Endodermal cell (in vitro differentiated cells): ENCODE results near the gene HLX. TPM values are rescaled to one million over a fixed set of nuclear protein-coding genes. Genes with fewer than 3 reads are reported as not detected.

Source experiments
- DNase-seq: peaks from one replicate; pipeline ENCODE4 v3.0.0-alpha.2; 2017
- H3K27ac ChIP-seq: 2 replicates; pipeline ENCODE4 v1.5.1; 2013; ENCODE audit warnings: mild to moderate bottlenecking, low read depth, low read length, moderate library complexity
- H3K27me3 ChIP-seq: 2 replicates; pipeline ENCODE4 v1.6.1; 2013; ENCODE audit warnings: mild to moderate bottlenecking, low read length, moderate library complexity; ENCODE audit not compliant: insufficient read depth, control insufficient read depth, poor library complexity, severe bottlenecking
- H3K36me3 ChIP-seq: 2 replicates; pipeline ENCODE4 v1.7.0; 2013; ENCODE audit warnings: mild to moderate bottlenecking, low read length, moderate library complexity; ENCODE audit not compliant: control insufficient read depth, insufficient read depth
- H3K4me1 ChIP-seq: one replicate; pipeline ENCODE4 v1.7.0; 2013; ENCODE audit warnings: low read length; ENCODE audit not compliant: control insufficient read depth, insufficient read depth
- H3K4me3 ChIP-seq: 2 replicates; pipeline ENCODE4 v1.5.1; 2013; ENCODE audit warnings: mild to moderate bottlenecking, low read length, moderate library complexity
- H3K9ac ChIP-seq: 2 replicates; pipeline ENCODE4 v1.6.1; 2013; ENCODE audit warnings: mild to moderate bottlenecking, low read length, moderate library complexity; ENCODE audit not compliant: poor library complexity, severe bottlenecking; ENCODE audit errors: extremely low read depth
- H3K9me3 ChIP-seq: 2 replicates; pipeline ENCODE4 v1.6.1; 2013; ENCODE audit warnings: mild to moderate bottlenecking, low read length, moderate library complexity; ENCODE audit not compliant: control insufficient read depth
- H3K27ac Mint-ChIP-seq: 2 replicates; pipeline ENCODE4 v1.8.0; 2020; ENCODE audit warnings: mixed read lengths
- H3K27me3 Mint-ChIP-seq: 2 replicates; pipeline ENCODE4 v1.8.0; 2021; ENCODE audit warnings: mild to moderate bottlenecking, mixed read lengths; ENCODE audit not compliant: insufficient read depth
- H3K36me3 Mint-ChIP-seq: 2 replicates; pipeline ENCODE4 v1.8.0; 2020; ENCODE audit warnings: low read depth, mixed read lengths
- H3K4me1 Mint-ChIP-seq: 2 replicates; pipeline ENCODE4 v1.8.0; 2020; ENCODE audit warnings: mixed read lengths
- H3K4me3 Mint-ChIP-seq: 2 replicates; pipeline ENCODE4 v1.8.0; 2020; ENCODE audit warnings: mild to moderate bottlenecking, moderate library complexity, mixed read lengths
- H3K9me3 Mint-ChIP-seq: 2 replicates; pipeline ENCODE4 v1.8.0; 2020; ENCODE audit warnings: mild to moderate bottlenecking, mixed read lengths
- CTCF ChIP-seq: fragments of 200-600 bp; sonication (generic); conservative IDR thresholded peaks from 2 replicates; pipeline ENCODE4 v1.5.0; 2021; ENCODE audit warnings: antibody characterized with exemption, mild to moderate bottlenecking
- WGBS, 2 experiments: methylation state at CpG; one replicate each; pipeline versions ENCODE4 v1.1.5 to v1.1.7; 2013; ENCODE audit warnings: missing lambda C conversion rate in 2 of 2, mixed read lengths in 1 of 2; ENCODE audit not compliant: insufficient coverage in 1 of 2, insufficient read length in 1 of 2; 5-methylcytosine and 5-hydroxymethylcytosine counted together
- total RNA-seq, 2 donors: library from RNA; stranded (reverse); fragmentation: NEBNext Ultra II Directional in 1 of 2; extraction: Animal tissue kit (Norgen Biotek cat#: 25700) in 1 of 2; gene quantifications; 2 replicates in 1 of 2; 3 replicates in 1 of 2; pipeline ENCODE4 v1.2.1, GENCODE V29; 2021

Gene HLX
- total RNA-seq, 2 donors from 2014 or later, result 2.9 to 5.0 TPM

- no peak overlapping the region for H3K27ac Mint-ChIP-seq
- H3K36me3 Mint-ChIP-seq, result no peaks in the 10 kb centered on the region
- Histone ChIP-seq H3K4me1 (peaks cover 3% of the 10 kb centered on the region), H3K4me3 (no peak overlapping the region), H3K9me3 (no peaks in the 10 kb centered on the region), H3K27ac (no peak overlapping the region), H3K36me3 (no peaks in the 10 kb centered on the region), H3K27me3 (peaks cover 59% of the 10 kb centered on the region), H3K9ac (no peak overlapping the region)
- H3K4me1 Mint-ChIP-seq, result peaks cover 7% of the 10 kb centered on the region
- DNase-seq, result no peak
- TF ChIP-seq CTCF, result no peak
- H3K9me3 Mint-ChIP-seq, result peaks cover 3% of the 10 kb centered on the region
- 89 to 90% methylated on average over 3 of the region's 3 CpGs for WGBS, 2 experiments
- no peak overlapping the region for H3K4me3 Mint-ChIP-seq
- H3K27me3 Mint-ChIP-seq, result peaks cover 80% of the 10 kb centered on the region
Observed at GRCh38 chr1:220900842-220901241, 21.6 kb downstream of the HLX start.

GRCh38 chr1:220901881-220902280 lies 22.6 kb downstream of the HLX start:
- H3K36me3 Mint-ChIP-seq, result no peaks in the 10 kb centered on the region
- H3K27me3 ChIP-seq, result peaks cover 49% of the 10 kb centered on the region
- H3K4me3 Mint-ChIP-seq, result no peak overlapping the region
- peaks cover 3% of the 10 kb centered on the region for H3K4me1 Mint-ChIP-seq
- no peak for TF ChIP-seq CTCF
- no peak overlapping the region for H3K9ac ChIP-seq
- H3K4me3 ChIP-seq, result no peak overlapping the region
- peaks cover 77% of the 10 kb centered on the region for H3K27me3 Mint-ChIP-seq
- 90 to 91% methylated on average over 2 of the region's 2 CpGs for WGBS, 2 experiments
- DNase-seq, result no peak
- H3K27ac ChIP-seq, result no peak overlapping the region
- no peaks in the 10 kb centered on the region for H3K4me1 ChIP-seq
- H3K9me3 ChIP-seq, result no peaks in the 10 kb centered on the region
- no peaks in the 10 kb centered on the region for H3K36me3 ChIP-seq
- H3K27ac Mint-ChIP-seq, result no peak overlapping the region
- peaks cover 3% of the 10 kb centered on the region for H3K9me3 Mint-ChIP-seq

- no peak overlapping the region for H3K4me3 ChIP-seq
- H3K36me3 ChIP-seq, result no peaks in the 10 kb centered on the region
- no peak overlapping the region for H3K4me3 Mint-ChIP-seq
- no peaks in the 10 kb centered on the region for H3K9me3 ChIP-seq
- H3K27me3 ChIP-seq, result peaks cover 46% of the 10 kb centered on the region
- no peak overlapping the region for H3K27ac Mint-ChIP-seq
- no peak for TF ChIP-seq CTCF
- 95 to 100% methylated on average over 1 of the region's 1 CpG for WGBS, 2 experiments
- H3K9me3 Mint-ChIP-seq, result peaks cover 1% of the 10 kb centered on the region
- H3K27ac ChIP-seq, result no peak overlapping the region
- peaks cover 3% of the 10 kb centered on the region for H3K4me1 Mint-ChIP-seq
- H3K9ac ChIP-seq, result no peak overlapping the region
- no peaks in the 10 kb centered on the region for H3K36me3 Mint-ChIP-seq
- no peak for DNase-seq
- peaks cover 77% of the 10 kb centered on the region for H3K27me3 Mint-ChIP-seq
- H3K4me1 ChIP-seq, result no peaks in the 10 kb centered on the region
Observed at GRCh38 chr1:220902916-220903315, 23.7 kb downstream of the HLX start.
